MM.1S (cell line): ENCODE results near the gene RAB11FIP5.

Source experiments
- DNase-seq: peaks from one replicate; pipeline ENCODE4 v3.0.0-alpha.2; 2015
- H2AFZ ChIP-seq: fragments of 300-600 bp; sonication (generic); 2 replicates; pipeline ENCODE4 v1.6.0; 2016; ENCODE audit warnings: antibody characterized with exemption, low read length
- H3F3A ChIP-seq: fragments of 300-600 bp; sonication (generic); 2 replicates; pipeline ENCODE4 v1.6.1; 2016; ENCODE audit warnings: mild to moderate bottlenecking, antibody characterized with exemption, low read length, moderate library complexity, mixed read lengths; ENCODE audit not compliant: insufficient read depth
- H3K27ac ChIP-seq: fragments of 300-600 bp; sonication (generic); 2 replicates; pipeline ENCODE4 v1.5.1; 2016; ENCODE audit warnings: mild to moderate bottlenecking, low read length
- H3K27me3 ChIP-seq: fragments of 300-600 bp; sonication (generic); replicated peaks from 2 replicates; pipeline ENCODE4 v1.6.0; 2016; ENCODE audit warnings: low read length; ENCODE audit not compliant: insufficient read depth
- H3K36me3 ChIP-seq: fragments of 300-600 bp; sonication (generic); replicated peaks from 2 replicates; pipeline ENCODE4 v1.6.1; 2016; ENCODE audit warnings: mild to moderate bottlenecking, low read length, mixed read lengths; ENCODE audit not compliant: insufficient read depth
- H3K4me1 ChIP-seq: fragments of 300-600 bp; sonication (generic); 2 replicates; pipeline ENCODE4 v1.6.1; 2016; ENCODE audit warnings: low read length, mixed read lengths
- H3K4me2 ChIP-seq: fragments of 300-600 bp; sonication (generic); 2 replicates; pipeline ENCODE4 v1.6.0; 2016; ENCODE audit warnings: low read depth, low read length
- H3K4me3 ChIP-seq: fragments of 300-600 bp; sonication (generic); 2 replicates; pipeline ENCODE4 v1.5.1; 2016; ENCODE audit warnings: low read length, mixed read lengths
- H3K79me2 ChIP-seq: fragments of 300-600 bp; sonication (generic); 2 replicates; pipeline ENCODE4 v1.6.1; 2016; ENCODE audit warnings: mixed run types, low read length, mixed read lengths
- H3K9ac ChIP-seq: fragments of 300-600 bp; sonication (generic); 2 replicates; pipeline ENCODE4 v1.6.1; 2016; ENCODE audit warnings: low read length, mixed read lengths
- H3K9me2 ChIP-seq: fragments of 300-600 bp; sonication (generic); replicated peaks from 2 replicates; pipeline ENCODE4 v1.6.1; 2016; ENCODE audit warnings: mild to moderate bottlenecking, low read length, mixed read lengths; ENCODE audit not compliant: insufficient read depth
- H3K9me3 ChIP-seq: fragments of 300-600 bp; sonication (generic); replicated peaks from 2 replicates; pipeline ENCODE4 v1.6.1; 2016; ENCODE audit warnings: mild to moderate bottlenecking, low read length, mixed read lengths; ENCODE audit not compliant: insufficient read depth
- H4K20me1 ChIP-seq: fragments of 300-600 bp; sonication (generic); 2 replicates; pipeline ENCODE4 v1.6.1; 2016; ENCODE audit warnings: mild to moderate bottlenecking, low read length, moderate library complexity, mixed read lengths; ENCODE audit not compliant: insufficient read depth
- CTCF ChIP-seq: fragments of 300-600 bp; sonication (generic); IDR thresholded peaks from 2 replicates; pipeline ENCODE4 v1.5.1; 2016; ENCODE audit warnings: antibody characterized with exemption, low read length, mixed read lengths
- EZH2 ChIP-seq: fragments of 300-600 bp; sonication (generic); optimal IDR thresholded peaks from 2 replicates; pipeline ENCODE3; 2017; ENCODE audit warnings: low read depth, mild to moderate bottlenecking, antibody characterized with exemption, low read length, mixed read lengths
- EZH2phosphoT487 ChIP-seq: fragments of 300-600 bp; sonication (generic); IDR thresholded peaks from 2 replicates; pipeline ENCODE4 v1.6.1; 2018; ENCODE audit warnings: antibody characterized with exemption, low read length

Gene RAB11FIP5

GRCh38 chr2:73105511-73105971, 7.2 kb downstream of the RAB11FIP5 start:
- Histone ChIP-seq H3K79me2 (peaks cover 68% of the 10 kb centered on the region), H3K27ac (no peak overlapping the region), H3K4me1 (peaks cover 4% of the 10 kb centered on the region; the same call in 1 of the 2 replicates), H3K9ac (no peak overlapping the region), H3K4me2 (no peak overlapping the region), H3K9me3 (no peaks in the 10 kb centered on the region), H3F3A (no peaks in the 10 kb centered on the region), H3K4me3 (no peak overlapping the region), H3K9me2 (no peaks in the 10 kb centered on the region), H2AFZ (no peak overlapping the region), H4K20me1 (no peaks in the 10 kb centered on the region), H3K27me3 (no peaks in the 10 kb centered on the region), H3K36me3 (no peaks in the 10 kb centered on the region)
- TF ChIP-seq EZH2phosphoT487 (no peak), EZH2 (no peak), CTCF (no peak)
- DNase-seq = no peak

DNA sequence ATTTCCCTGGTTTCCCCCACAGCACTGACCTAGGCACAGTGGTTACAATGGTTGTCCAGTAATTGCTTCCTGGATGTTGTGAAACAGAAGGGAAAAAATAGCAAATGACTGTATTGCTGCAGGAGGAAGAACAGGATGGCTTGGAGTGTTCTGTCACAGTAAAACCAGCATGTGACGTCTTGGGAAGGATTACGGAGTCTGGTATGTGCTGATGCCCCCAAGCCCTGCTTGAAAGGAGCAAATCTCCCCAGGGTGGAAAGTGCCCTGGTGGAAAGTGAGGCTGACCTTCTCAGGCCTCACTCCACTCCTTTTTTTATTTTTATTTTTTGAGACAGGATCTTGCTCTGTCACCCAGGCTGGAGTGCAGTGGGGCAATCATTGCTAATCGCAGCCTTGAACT, 7.8 kb downstream of the RAB11FIP5 start:
- Histone ChIP-seq H3K9me2 (no peaks in the 10 kb centered on the region), H3K4me1 (peaks cover 4% of the 10 kb centered on the region; the same call in 1 of the 2 replicates), H3K4me3 (no peak overlapping the region), H3K9me3 (no peaks in the 10 kb centered on the region), H3K36me3 (no peaks in the 10 kb centered on the region), H3K27me3 (no peaks in the 10 kb centered on the region), H3K9ac (no peak overlapping the region), H2AFZ (no peak overlapping the region), H3K4me2 (no peak overlapping the region), H3F3A (no peaks in the 10 kb centered on the region), H3K79me2 (peaks cover 64% of the 10 kb centered on the region), H3K27ac (no peak overlapping the region), H4K20me1 (no peaks in the 10 kb centered on the region)
- DNase-seq = no peak
- TF ChIP-seq EZH2phosphoT487 (no peak), EZH2 (no peak), CTCF (no peak)

DNA sequence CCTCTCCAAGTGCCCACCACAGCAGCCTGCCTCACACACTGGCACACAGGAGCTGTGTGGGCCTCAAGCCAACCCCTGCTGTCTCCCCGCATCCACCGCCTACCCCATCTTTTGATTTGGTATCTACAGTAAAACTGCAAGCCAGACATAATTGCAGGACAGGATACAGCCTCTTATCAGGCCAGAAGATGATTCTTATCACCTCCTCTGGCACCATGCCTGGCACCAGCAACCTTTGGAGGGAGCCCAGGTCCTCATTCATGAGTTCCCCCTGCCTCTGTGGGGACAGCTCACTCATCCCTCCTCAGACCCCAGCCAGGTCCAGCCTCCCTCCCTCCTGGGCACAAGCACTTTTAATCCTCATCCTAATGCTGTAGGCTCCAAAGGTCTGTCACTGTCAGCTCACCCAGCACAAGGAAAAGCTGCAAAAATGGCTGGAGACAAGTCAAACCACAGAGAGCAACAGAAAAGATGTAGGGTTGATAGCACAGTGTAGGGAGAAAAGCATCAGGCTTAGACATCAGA, 9.7 kb downstream of the RAB11FIP5 start:
- H3K79me2 ChIP-seq = peaks cover 52% of the 10 kb centered on the region
- TF ChIP-seq EZH2phosphoT487 = no peak
- no peak for TF ChIP-seq CTCF
- TF ChIP-seq EZH2 = no peak

More for the DNA sequence above, 9.7 kb downstream of the RAB11FIP5 start:
- Histone ChIP-seq H3K36me3 (no peaks in the 10 kb centered on the region), H3K4me1 (peaks cover under 1% of the 10 kb centered on the region; the same call in 1 of the 2 replicates), H2AFZ (no peak overlapping the region), H3F3A (no peaks in the 10 kb centered on the region), H3K4me2 (no peak overlapping the region), H3K27me3 (no peaks in the 10 kb centered on the region), H3K9me2 (no peaks in the 10 kb centered on the region), H4K20me1 (no peaks in the 10 kb centered on the region), H3K27ac (no peak overlapping the region), H3K9ac (no peak overlapping the region), H3K9me3 (no peaks in the 10 kb centered on the region), H3K4me3 (no peak overlapping the region)
- no peak for DNase-seq
